Renal pelvis (tissue), 4 donors: ENCODE results near the gene VAC14. TPM values are rescaled to one million over a fixed set of nuclear protein-coding genes. Genes with fewer than 3 reads are reported as not detected.
"Not testable (repeated sequence)": the region's sequence is repeated elsewhere in the genome, so short reads cannot be mapped to it uniquely, and the experiment has no call there.

Experiments
- DNase-seq: peaks from one replicate; pipeline ENCODE4 v3.0.0-alpha.2; 2013
- polyA plus RNA-seq, 3 donors: library from polyadenylated mRNA; unstranded; fragments of 120-200 nt; gene quantifications; one replicate each; pipeline ENCODE4 v1.2.1, GENCODE V29; 2013; ENCODE audit not compliant: insufficient read length in 3 of 3

Gene VAC14
- polyA plus RNA-seq, 3 donors = 46.5 to 49.9 (median 47.9) TPM

DNA sequence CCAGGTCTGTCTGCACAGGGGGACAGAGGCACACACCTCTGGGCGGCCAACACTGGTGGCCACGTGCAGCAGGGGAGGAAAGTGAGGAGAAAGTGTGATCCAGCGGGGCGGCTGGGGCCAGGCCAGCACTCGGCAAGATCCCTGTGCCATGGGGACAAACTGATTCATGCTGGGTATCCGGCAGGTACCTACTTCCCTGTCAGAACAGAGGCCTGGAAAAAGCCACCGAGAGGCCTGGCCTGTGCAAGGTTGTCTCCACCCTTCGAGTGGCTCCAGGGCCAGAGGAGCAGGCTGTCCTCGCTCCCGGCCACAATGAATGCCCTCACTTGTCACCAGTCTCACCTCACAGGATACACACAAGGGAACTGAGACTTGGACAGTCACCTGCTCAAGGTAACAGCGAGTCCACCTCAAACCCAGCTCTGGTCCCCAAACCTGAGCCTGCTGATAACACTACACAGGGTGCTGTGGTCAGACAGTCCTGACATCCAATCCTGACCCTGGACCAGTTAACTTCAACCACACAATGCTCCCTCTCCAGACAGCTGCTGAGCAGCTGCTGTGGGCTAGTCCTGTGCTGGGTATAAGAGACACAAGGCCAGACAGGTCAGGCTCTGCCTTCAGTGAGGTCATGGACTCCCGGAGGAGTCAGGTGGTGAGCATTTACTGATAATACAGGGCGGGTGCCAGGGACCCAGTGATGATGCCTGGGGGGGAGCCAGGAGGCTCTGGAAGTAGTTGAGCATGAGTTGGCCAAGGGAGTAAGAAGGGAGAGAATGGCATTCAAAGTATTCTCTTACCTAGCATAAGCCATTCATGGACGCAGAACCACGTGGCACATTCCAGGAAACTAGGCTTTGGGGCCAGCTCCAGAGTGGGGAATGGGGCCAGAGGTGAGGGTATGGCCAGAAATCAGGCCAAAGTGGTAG, 53.0 kb downstream of the VAC14 start:
- DNase-seq = no peak

DNA sequence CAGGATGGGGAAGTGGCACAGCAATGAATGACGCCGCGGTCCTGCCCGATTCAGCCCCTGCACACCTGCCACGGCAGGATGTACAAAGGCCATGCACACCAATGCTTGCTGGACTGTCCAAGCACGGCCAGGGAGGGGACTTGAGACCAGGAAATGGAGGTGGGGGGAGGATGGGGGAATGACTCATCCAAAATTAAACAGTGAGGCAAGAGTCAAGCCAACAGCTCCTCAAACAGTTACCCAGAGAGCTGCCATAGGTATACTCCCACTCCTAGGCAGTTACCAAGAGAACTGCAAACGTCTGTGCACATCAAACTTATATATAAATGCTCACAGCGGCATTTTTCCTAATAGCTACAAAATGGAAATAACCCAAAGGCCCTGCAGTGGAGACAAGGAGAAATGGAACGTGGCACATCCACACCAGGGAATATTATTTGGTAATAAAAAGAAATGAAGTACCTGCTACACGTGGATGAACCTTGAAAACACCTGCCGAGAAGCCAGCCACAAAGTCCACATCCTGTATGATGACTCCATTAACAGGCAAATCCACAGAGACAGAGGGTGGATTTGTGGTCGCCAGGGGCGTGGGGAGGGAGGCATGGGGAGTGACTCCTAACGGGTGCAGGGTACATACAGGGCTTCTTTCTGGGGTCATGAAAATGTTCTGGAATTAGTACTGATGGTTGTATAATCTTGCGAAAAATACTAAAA, 54.1 kb downstream of the VAC14 start:
- DNase-seq = no peak

GRCh38 chr16:70746040-70746707, 54.8 kb downstream of the VAC14 start:
- DNase-seq = no peak

- DNase-seq = no peak
Observed at GRCh38 chr16:70745536-70746025, 55.4 kb downstream of the VAC14 start.

DNA sequence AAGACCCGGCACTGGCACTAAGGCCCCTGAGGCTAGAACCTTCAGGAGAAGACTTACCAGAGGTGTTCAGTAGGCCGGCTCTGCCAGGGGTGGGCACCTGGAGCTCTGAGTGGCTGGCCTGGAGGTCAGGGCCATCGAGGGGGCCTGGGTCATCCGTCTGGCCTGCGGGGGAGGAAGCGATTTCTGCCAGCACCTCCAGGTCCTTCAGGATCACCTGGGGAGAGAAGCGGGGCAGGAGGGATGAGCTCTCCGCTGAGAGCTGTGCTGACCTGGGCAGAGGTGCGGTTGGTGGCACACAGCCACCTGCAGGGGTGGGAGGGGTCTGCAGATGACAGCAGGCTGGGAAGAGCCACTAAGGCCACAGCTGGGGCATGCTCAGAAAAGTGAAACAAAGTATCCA, 56.6 kb downstream of the VAC14 start:
- DNase-seq = no peak

GRCh38 chr16:70743791-70744190, 57.2 kb downstream of the VAC14 start:
- DNase-seq = no peak

- DNase-seq = not testable (repeated sequence)
Observed at GRCh38 chr16:70742967-70743366, 58.0 kb downstream of the VAC14 start.

GRCh38 chr16:70741783-70742125, 59.2 kb downstream of the VAC14 start:
- DNase-seq = no peak

DNA sequence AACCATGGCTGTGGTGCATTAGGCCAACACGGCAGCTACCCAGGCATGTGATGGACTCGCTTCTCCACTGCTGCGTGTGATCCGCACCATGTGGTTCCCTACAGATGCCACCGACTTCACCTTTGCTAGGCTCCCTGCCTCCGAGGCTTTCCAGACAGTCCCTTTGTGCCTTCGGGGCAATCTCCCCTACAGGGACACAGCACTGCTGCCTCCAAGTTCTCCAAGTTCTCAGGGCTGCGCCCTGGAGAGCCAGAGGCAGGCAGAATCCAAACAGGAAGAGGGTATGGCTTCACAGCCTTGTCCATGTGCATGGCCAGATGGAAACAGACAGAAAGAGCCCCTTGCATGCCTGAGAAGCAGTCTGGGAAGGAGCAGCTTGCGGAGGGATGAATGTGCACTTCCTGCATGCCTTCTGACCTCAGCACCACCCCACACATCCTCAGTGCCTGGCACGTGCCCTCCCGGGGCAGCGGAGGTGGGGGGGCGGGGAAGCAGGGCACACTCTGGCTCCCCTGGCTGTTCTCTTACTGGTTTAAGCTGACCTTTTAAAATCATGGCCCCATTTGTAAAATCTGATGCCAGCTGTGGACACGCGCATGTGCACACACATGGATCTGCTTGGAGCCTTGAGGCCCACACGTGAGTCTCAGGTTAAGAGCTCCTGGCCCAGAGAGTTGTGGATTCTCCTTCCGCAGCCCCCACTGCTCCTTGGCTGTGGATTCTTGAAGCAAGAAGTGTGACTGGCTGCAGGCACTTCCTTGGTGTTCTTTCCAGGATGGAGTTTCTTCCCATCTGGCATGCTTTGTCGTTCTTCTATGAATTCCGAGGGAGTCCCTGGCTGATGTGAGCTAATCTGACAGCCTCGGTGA, 59.8 kb downstream of the VAC14 start:
- no peak for DNase-seq

DNA sequence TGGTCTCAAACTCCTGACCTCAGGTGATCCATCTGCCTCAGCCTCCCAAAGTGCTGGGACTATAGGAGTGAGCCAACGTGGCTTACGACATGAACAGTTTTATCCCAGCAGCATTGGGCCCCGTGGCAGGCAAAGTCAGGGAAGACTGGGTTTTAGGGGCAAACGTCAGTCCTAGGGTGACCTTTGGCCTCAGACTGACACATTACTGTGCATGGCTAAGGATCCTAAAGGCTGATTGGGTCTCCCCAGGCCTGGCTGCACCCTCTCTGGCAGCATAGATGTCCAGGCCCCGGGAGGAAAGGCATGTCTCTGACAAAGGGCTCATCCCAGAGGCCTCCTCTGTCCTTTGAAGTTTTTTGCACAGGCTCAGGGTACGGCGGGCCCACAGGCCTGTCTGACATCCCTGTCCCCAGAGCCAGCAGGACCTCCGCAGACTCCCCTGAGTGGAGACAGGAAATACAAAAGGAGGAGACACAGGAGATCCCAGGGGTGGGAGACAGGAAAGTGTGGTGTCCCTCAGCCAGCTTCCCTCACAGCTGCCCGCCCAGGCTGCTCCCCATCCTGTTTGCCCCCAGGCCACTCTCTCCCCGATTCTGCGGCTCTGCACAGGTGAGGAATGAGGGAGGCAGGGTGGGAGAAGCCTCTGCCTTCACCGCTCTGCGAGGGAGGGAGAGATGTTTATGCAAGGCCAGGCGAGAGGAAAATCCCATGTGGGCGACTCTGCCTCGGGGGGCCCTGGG, 60.6 kb downstream of the VAC14 start:
- no peak for DNase-seq

DNA sequence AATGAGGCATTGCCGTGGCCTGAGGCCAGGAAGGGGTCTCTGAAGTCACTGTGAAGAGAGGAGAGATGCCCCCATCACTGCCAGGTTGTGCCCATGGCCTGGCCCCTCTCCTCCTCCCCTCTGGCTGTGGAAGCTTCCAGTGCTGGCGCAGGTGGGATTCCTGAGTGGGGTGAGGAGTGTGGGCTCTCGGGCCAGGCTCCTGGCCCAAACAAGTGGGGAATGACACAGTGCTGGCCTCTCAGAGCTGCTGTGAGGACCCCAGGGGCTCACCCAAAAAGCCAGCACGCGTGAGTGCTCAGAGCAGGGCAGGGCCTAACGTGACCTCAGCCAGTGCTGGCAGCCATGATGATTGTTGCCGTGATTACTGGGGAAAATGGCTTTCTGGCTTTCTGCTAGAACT, 61.6 kb downstream of the VAC14 start:
- DNase-seq = no peak

- no peak for DNase-seq
Observed at GRCh38 chr16:70738083-70738977, 62.6 kb downstream of the VAC14 start.

DNA sequence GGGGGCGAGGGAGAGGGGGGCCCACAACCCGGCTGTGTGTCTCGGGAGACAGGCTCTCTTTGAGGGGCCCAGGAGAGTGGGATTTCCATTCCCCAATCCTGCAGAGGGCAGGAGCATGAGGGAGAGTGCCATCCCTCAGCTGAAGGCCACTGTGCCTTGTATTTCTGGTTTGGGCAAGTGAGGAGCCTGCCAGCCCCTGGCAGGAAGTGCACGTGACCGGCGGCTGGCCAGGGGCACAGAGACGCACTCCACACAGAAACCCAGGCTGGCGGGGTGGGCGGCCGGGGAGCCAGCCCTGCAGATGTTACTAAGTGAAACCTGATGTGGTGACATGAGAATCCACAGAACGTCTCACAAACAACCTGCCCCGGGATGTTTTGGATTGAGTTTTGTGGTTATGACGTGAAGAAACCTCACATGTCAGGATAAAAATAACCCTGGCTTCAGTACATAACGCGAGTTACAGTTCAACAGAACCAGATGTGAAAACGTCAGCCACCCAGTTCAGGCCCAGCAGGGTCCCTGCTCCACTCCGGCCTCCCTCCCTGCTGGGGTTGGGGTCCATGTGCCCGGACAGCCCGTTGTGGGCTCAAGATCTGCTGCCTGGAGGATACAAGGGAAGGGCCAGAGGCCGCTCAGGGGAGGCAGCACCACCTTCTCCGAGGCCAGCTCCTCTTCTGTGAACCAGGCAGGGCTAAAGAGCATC, 63.4 kb downstream of the VAC14 start:
- no peak for DNase-seq

- DNase-seq = no peak
Observed at GRCh38 chr16:70736465-70737376, 64.2 kb downstream of the VAC14 start.

GRCh38 chr16:70735141-70735979, 65.6 kb downstream of the VAC14 start:
- DNase-seq = no peak

DNA sequence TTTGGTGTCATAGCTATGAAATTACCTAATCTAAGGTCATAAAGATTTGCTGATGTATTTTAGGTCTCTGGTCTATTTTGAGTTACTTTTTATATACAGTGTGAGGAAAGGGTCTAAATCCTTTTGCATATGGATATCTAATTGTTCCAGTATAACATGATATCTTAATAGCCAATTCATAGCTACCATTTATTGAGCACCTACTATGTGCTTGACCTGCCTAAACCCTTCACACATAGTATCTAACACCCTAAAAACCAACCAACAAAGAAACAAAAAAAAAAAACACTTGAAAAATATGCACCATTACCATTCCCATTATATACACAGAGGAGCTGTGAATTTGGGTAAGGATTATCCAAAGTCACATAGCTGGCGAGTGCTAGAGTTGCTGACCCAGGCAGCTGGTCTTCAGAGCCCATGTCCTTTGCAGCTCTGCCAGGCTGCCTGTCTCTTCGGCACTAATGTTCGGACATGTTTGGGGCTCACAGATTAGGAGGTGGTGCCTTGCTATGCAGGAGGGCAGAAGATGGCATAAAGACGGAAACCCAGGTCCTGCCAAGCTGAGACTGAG, 66.3 kb downstream of the VAC14 start:
- DNase-seq = no peak

GRCh38 chr16:70730944-70731343, 70.0 kb downstream of the VAC14 start:
- DNase-seq = no peak
